ENCODE measurements around the gene ARHGEF17. TPM values are rescaled to one million over a fixed set of nuclear protein-coding genes. Genes with fewer than 3 reads are reported as not detected.

The ARHGEF17 gene
- total and polyA plus RNA-seq, 2 of the 13 experiments (the other 11 are each of a cell fraction or from before 2014, with no cell fraction given) = 10.7 to 28.8 TPM

GRCh38 chr11:73265278-73265810, 42.7 kb upstream of the ARHGEF17 start (continued):
- TF ChIP-seq ADNP (CRISPR knock-in tag; IDR thresholded peaks at IDR 0.05) = no peak
- TF ChIP-seq ZBTB38 (CRISPR knock-in tag; IDR thresholded peaks at IDR 0.05) = no peak
- TF ChIP-seq ZNF451 (CRISPR knock-in tag; IDR thresholded peaks at IDR 0.05) = no peak
- TF ChIP-seq ARNT (IDR thresholded peaks at IDR 0.05) = no peak

GRCh38 chr11:73265853-73266645, 42.0 kb upstream of the ARHGEF17 start:
- peaks cover 8 to 79% of the 10 kb centered on the region in 2 experiments; a peak in 4 of 5 replicates for H3K27me3 ChIP-seq (ENCODE audit: control insufficient read depth in 1 of 2, insufficient read depth in 2 of 2, low read length in 2 of 2)
- H3K4me3 ChIP-seq (replicated peaks in 1 of 3; ENCODE audit: insufficient read depth in 1 of 3, low read depth in 2 of 3, low read length in 3 of 3) = no peak overlapping the region
- BruUV-seq (replicated peaks) = no TSS peak
- no peaks in the 10 kb centered on the region for H3K9me3 ChIP-seq (ENCODE audit: low read length)
- H3K36me3 ChIP-seq (replicated peaks in 1 of 2; ENCODE audit: control insufficient read depth in 1 of 2, insufficient read depth in 2 of 2, low read length in 2 of 2) = no peaks in the 10 kb centered on the region
- H3K79me2 ChIP-seq (ENCODE audit: insufficient read depth, low read length) = no peaks in the 10 kb centered on the region
- no peak overlapping the region for H3K27ac ChIP-seq (ENCODE audit: extremely low read length, insufficient read depth, low read length)
- ATAC-seq (no peak), FAIRE-seq (no peak), DNase-seq (ENCODE audit: low spot score) (no peak)
- ChIA-PET CTCF (ENCODE audit: low intra/inter-chr PET ratio, low total read pairs) (no interaction called here), POLR2A (no interaction called here)
- intact Hi-C loops (cut with micrococcal nuclease; ENCODE audit: unreplicated experiment) (no loop called here), in situ Hi-C loops (cut with HindIII; ENCODE audit: extremely low pct_ligation_motif_present, low pct_unique_long_range_greater_than_20kb) (no loop called here)
- H4K20me1 ChIP-seq (ENCODE audit: insufficient read depth, low read length) = no peaks in the 10 kb centered on the region
- H2AFZ ChIP-seq (ENCODE audit: low read length) = no peak overlapping the region
- H3K4me2 ChIP-seq (ENCODE audit: low read depth, low read length) = no peak overlapping the region
- peaks cover 27% of the 10 kb centered on the region for H3K4me1 ChIP-seq (ENCODE audit: insufficient read depth, low read length)
- no peak overlapping the region for H3K9ac ChIP-seq (ENCODE audit: insufficient read depth, low read depth, low read length)
- WGBS (ENCODE audit: low lambda C conversion rate) = 0% methylated on average over 3 of the region's 3 CpGs
- TF ChIP-seq SAP130 (CRISPR knock-in tag; IDR thresholded peaks at IDR 0.05; ENCODE audit: low read depth) (no peak), HMGA1 (CRISPR knock-in tag; conservative IDR thresholded peaks at IDR 0.05) (no peak), ZNF660 (CRISPR knock-in tag; IDR thresholded peaks at IDR 0.05; ENCODE audit: borderline replicate concordance, low read depth) (no peak), ZBTB7B (CRISPR knock-in tag; IDR thresholded peaks at IDR 0.05) (no peak), ZFP90 (CRISPR knock-in tag; IDR thresholded peaks at IDR 0.05; ENCODE audit: borderline replicate concordance) (no peak), ZNF496 (CRISPR knock-in tag; IDR thresholded peaks at IDR 0.05; ENCODE audit: insufficient replicate concordance) (no peak), ZSCAN22 (CRISPR knock-in tag; IDR thresholded peaks at IDR 0.05) (no peak), SIX4 (CRISPR knock-in tag; IDR thresholded peaks at IDR 0.05) (no peak), IRF2 (CRISPR knock-in tag; IDR thresholded peaks at IDR 0.05) (no peak), ZNF562 (CRISPR knock-in tag; IDR thresholded peaks at IDR 0.05; ENCODE audit: borderline replicate concordance) (no peak), AKAP8 (CRISPR knock-in tag; IDR thresholded peaks at IDR 0.05) (no peak), ZNF615 (CRISPR knock-in tag; IDR thresholded peaks at IDR 0.05; ENCODE audit: borderline replicate concordance) (no peak)

Data from HepG2 (cell line).